ENCODE data around the gene BBS2.

DNA sequence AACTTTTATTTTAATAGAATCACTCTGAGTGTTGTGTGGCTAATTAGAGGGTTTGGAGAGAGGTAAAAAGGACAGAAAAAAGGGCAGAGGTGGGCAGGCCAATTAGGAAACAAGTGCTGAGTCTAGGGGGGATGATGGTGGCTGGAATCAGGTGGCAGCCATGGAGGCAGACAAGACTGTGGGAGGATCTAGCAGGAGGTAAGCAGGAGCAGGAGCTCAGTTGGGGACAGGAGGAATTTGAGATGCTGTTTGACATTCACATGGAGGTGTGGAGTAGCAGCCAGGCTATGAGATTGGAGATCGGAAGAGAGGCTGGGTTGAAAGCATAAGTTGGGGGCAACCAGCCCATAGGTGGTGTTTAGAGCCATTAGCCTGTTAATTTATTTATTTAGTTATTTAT is 41.3 kb upstream of the BBS2 start:
- TF ChIP-seq ARNTL (CRISPR knock-in tag; IDR thresholded peaks at IDR 0.05; ENCODE audit: borderline replicate concordance, low read depth) (no peak), ZFP30 (CRISPR knock-in tag; IDR thresholded peaks at IDR 0.05) (no peak), TCF4 (CRISPR knock-in tag; IDR thresholded peaks at IDR 0.05; ENCODE audit: borderline replicate concordance) (no peak), TOX (CRISPR knock-in tag; IDR thresholded peaks at IDR 0.05; ENCODE audit: borderline replicate concordance) (no peak), SNAI2 (CRISPR knock-in tag; IDR thresholded peaks at IDR 0.05) (no peak), BACH2 (CRISPR knock-in tag; IDR thresholded peaks at IDR 0.05; ENCODE audit: borderline replicate concordance) (no peak), ZNF565 (CRISPR knock-in tag; conservative IDR thresholded peaks at IDR 0.05; ENCODE audit: low read depth) (no peak)
- TF ChIP-seq, protein P1, sequence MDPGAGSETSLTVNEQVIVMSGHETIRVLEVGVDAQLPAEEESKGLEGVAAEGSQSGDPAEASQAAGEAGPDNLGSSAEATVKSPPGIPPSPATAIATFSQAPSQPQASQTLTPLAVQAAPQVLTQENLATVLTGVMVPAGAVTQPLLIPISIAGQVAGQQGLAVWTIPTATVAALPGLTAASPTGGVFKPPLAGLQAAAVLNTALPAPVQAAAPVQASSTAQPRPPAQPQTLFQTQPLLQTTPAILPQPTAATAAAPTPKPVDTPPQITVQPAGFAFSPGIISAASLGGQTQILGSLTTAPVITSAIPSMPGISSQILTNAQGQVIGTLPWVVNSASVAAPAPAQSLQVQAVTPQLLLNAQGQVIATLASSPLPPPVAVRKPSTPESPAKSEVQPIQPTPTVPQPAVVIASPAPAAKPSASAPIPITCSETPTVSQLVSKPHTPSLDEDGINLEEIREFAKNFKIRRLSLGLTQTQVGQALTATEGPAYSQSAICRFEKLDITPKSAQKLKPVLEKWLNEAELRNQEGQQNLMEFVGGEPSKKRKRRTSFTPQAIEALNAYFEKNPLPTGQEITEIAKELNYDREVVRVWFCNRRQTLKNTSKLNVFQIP (CRISPR knock-in tag; IDR thresholded peaks at IDR 0.05; ENCODE audit: borderline replicate concordance, low read depth): no peak
